GM23338 (cell line): ENCODE data around the gene FRS2.

Experiments
- CREB1 ChIP-seq: fragments of 250-450 bp; sonication (Bioruptor Pico); IDR thresholded peaks from 2 replicates; pipeline ENCODE4 v1.5.0; 2020; ENCODE audit warnings: low read depth, mild to moderate bottlenecking, moderate library complexity
- CTCF ChIP-seq, 2 experiments: fragments of 200-600 bp in 1 of 2; sonication (generic) in 1 of 2; conservative IDR thresholded peaks; 2 replicates each; pipeline versions ENCODE4 v1.5.1 to v1.6.1; 2016 to 2017; ENCODE audit warnings: antibody characterized with exemption in 2 of 2, low read depth in 2 of 2, mild to moderate bottlenecking in 2 of 2, moderate library complexity in 1 of 2
- EZH2 ChIP-seq: fragments of 200-600 bp; sonication (generic); IDR thresholded peaks from one replicate; pipeline ENCODE4 v1.8.0; 2017; ENCODE audit warnings: antibody characterized with exemption, mild to moderate bottlenecking, low read depth; ENCODE audit not compliant: unreplicated experiment
- EZH2phosphoT487 ChIP-seq: fragments of 200-600 bp; sonication (generic); IDR thresholded peaks from one replicate; pipeline ENCODE4 v1.8.1; 2018; ENCODE audit warnings: antibody characterized with exemption; ENCODE audit not compliant: unreplicated experiment
- POLR2AphosphoS5 ChIP-seq: IDR thresholded peaks from 2 replicates; pipeline ENCODE4 v1.6.1; 2016; ENCODE audit warnings: antibody characterized with exemption, low read depth
- REST ChIP-seq: IDR thresholded peaks from one replicate; pipeline ENCODE4 v1.6.1; 2018; ENCODE audit warnings: antibody characterized with exemption; ENCODE audit not compliant: unreplicated experiment
- ZNF462 ChIP-seq: fragments of 250-450 bp; sonication (Bioruptor Pico); IDR thresholded peaks from 2 replicates; pipeline ENCODE4 v1.5.0; 2020; ENCODE audit warnings: mild to moderate bottlenecking, moderate library complexity

GRCh38 chr12:69523433-69524330, 53.5 kb downstream of the FRS2 start:
- TF ChIP-seq CTCF (conservative IDR thresholded peaks at IDR 0.05; ENCODE audit: low read depth in 2 of 2) (no peak), EZH2 (no peak), POLR2AphosphoS5 (no peak), REST (no peak), ZNF462 (CRISPR knock-in tag) (no peak), EZH2phosphoT487 (no peak), CREB1 (CRISPR knock-in tag) (no peak)
